NCI-H1436 treated with DMSO at 0.1 percent for 48 hours (cell line): ENCODE measurements around the gene CLDN7.

Source experiments
- DNase-seq: peaks from one replicate; lab custom pipeline; 2025; lab: John Stamatoyannopoulos, UW

The CLDN7 gene

GRCh38 chr17:7285679-7286078, 23.4 kb upstream of the CLDN7 start:
- no peak for DNase-seq

- no peak for DNase-seq
Observed at GRCh38 chr17:7284911-7285310, 22.6 kb upstream of the CLDN7 start.

DNA sequence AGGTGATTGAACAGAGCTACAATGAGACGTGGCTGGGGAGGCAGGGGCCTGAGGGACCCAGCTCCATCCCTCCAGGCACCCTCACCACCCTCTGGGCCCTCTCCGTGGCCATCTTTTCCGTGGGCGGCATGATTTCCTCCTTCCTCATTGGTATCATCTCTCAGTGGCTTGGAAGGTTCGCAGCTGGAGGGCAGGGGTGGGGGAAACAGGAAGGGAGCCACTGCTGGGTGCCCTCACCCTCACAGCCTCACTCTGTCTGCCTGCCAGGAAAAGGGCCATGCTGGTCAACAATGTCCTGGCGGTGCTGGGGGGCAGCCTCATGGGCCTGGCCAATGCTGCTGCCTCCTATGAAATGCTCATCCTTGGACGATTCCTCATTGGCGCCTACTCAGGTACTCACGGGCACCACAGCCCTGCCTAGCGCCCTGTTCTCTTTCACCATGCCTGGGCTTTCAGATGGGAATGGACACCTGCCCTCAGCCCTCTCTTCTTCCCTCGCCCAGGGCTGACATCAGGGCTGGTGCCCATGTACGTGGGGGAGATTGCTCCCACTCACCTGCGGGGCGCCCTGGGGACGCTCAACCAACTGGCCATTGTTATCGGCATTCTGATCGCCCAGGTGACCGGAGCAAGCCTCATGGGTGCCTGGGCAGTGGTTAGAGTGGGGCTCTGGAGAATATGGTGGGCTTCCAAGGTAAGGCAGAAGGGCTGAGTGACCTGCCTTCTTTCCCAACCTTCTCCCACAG, 21.4 kb upstream of the CLDN7 start:
- no peak for DNase-seq

GRCh38 chr17:7282752-7283321, 20.6 kb upstream of the CLDN7 start:
- no peak for DNase-seq

DNA sequence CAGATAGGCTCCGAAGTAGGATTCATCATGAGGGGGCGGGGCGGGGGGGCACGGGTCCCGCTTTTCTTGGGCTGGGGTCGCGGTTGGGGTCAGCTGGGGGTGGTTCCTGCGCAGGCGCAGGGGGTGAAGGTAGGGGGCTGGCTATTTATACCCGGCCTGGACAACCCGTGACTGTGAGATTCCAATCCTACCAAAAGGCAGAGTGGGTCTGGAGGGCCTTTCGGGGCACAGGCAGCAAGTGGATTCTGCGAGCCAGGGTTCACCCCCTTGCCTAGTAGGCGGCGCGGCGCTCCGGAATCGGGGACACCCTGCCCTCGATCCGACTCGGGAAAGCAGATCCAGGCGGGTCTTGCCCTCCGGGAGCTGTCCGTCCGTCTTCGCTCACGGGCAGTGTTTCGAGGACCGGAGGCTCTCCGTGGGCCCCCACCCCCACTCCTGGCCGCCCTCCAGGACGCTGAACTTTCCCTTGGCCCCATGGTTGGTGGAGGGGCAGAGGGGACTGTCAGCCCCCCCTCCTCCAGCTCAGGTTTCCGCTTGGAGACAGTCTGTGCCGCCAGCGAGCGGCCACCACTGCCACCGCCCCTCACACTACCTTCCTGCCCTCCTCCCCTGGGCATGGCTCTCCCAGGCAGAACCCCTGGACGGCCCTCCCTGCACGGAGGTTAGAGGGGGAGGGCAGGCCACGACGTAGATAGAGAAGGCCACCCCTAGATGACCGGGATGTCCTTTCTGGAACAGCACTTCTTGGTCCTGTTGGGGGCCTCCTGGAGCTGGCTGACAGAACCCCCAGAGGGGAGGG, 19.9 kb upstream of the CLDN7 start:
- DNase-seq, result no peak

DNA sequence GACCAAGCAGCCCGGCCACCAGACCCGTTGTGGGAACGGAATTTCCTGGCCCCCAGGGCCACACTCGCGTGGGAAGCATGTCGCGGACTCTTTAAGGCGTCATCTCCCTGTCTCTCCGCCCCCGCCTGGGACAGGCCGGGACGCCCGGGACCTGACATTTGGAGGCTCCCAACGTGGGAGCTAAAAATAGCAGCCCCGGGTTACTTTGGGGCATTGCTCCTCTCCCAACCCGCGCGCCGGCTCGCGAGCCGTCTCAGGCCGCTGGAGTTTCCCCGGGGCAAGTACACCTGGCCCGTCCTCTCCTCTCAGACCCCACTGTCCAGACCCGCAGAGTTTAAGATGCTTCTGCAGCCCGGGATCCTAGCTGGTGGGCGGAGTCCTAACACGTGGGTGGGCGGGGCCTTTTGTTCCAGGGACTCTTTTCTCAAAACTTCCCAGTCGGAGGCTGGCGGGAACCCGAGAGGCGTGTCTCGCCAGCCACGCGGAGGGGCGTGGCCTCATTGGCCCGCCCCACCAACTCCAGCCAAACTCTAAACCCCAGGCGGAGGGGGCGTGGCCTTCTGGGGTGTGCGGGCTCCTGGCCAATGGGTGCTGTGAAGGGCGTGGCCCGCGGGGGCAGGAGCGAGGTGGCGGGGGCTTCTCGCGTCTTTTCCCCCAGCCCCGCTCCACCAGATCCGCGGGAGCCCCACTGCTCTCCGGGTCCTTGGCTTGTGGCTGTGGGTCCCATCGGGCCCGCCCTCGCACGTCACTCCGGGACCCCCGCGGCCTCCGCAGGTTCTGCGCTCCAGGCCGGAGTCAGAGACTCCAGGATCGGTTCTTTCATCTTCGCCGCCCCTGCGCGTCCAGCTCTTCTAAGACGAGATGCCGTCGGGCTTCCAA, 19.0 kb upstream of the CLDN7 start, which contains the start of gene SLC2A4:
Gene SLC2A4, plus strand, starts transcription at position 645 of the 879 bp plus-strand sequence. Its CDS starts 217 bp downstream, at position 862.
- no peak for DNase-seq

GRCh38 chr17:7280519-7281073, 18.3 kb upstream of the CLDN7 start:
- peak; percentile 41 for DNase-seq

GRCh38 chr17:7279448-7279847, 17.2 kb upstream of the CLDN7 start:
- DNase-seq, result no peak

- DNase-seq, result no peak
Observed at GRCh38 chr17:7266784-7267183, 4.5 kb upstream of the CLDN7 start.

- no peak for DNase-seq
Observed at GRCh38 chr17:7263801-7264078, 1.5 kb upstream of the CLDN7 start.

DNA sequence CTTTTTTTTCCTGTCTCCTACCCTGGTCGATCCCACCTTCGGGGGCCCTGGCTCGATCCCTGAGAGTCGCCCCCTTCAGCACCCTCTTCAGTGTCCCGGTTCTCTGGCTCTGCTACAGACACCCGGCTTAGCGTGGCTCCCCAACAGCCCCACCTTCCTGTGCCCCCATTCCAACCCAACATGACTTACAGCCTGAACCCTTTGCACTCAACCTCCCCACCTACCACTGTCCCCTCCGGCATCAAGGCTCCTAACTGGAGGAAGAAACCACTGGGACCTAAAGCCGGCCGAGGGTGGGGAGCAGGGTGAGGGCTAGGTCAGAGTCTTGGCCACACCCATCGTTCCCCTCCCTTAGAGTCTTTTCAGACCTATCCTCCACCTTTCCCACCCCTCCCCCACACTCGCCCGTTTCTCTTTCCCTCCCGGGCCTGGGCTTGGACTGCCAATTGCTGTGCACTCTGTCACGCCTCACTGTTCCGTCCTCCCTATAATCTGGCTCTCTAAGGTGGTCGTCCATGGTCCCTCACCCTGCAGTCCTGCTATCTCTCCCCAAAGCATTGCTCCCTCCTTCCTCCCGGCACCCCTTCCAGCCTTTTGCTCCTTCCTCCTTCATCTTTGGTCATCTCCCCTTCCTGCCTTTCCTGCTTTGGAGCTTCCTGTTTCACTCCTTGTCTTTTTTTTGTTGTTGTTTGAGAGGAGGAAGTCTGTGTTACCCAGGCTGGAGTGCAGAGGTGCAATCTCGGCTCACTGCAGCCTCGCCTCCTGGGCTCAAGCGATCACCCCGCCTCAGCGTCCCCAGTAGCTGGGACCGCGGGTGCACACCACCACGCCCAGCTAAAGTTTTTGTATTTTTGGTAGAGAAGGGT, 890 bp upstream of the CLDN7 start:
- no peak for DNase-seq

GRCh38 chr17:7261379-7262191, 693 bp downstream of the CLDN7 start:
- DNase-seq, result no peak

DNA sequence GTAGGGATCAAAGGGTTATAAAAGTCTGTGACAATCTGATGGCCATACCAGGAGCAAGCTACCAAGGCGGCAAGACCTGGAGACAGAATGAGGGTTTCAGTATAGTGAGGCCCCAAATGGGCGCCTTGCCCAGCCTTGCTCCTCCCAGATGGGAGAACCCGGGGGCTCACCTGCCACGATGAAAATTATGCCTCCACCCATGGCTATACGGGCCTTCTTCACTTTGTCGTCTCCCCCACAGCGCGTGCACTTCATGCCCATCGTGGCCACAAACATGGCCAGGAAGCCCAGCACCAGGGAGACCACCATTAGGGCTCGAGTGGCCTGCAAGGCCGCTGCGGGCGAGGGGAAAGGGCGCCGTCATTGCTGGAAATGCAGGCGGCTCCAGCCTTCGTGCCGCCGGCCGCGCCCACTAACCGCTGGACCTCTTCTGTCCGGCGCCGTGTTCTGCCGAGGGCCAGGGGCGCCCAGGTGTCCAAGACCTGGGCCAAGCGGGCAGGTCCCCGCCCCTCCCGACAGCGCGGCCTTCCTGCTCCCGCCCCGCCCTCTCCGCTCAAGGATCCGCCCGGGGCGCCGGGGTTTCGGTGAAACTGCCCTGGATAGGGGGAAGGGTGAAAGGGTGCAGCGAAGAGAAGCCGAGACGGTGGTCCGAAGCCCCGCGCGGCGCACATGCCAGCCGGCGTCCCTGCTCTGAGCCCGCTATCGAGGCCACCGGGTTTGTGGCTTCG, 1.5 kb downstream of the CLDN7 start:
- DNase-seq, result no peak

GRCh38 chr17:7260151-7260550, 2.1 kb downstream of the CLDN7 start:
- DNase-seq, result no peak

DNA sequence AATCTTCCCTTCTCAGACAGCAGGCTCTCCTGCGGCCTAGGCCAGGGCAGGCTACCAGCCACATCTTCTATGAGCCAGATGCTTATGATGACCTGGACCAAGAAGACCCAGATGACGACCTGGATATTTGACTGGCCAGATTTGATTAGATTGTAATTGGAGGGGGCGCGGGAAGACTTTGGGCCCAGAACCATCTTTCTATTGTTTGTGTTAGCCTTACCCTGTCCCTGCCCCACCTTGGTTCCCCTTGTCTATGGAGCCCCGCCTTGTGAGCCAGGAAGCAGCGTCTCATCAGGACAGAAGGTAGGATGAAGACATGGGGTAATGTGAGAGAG, 2.8 kb downstream of the CLDN7 start:
- no peak for DNase-seq

DNA sequence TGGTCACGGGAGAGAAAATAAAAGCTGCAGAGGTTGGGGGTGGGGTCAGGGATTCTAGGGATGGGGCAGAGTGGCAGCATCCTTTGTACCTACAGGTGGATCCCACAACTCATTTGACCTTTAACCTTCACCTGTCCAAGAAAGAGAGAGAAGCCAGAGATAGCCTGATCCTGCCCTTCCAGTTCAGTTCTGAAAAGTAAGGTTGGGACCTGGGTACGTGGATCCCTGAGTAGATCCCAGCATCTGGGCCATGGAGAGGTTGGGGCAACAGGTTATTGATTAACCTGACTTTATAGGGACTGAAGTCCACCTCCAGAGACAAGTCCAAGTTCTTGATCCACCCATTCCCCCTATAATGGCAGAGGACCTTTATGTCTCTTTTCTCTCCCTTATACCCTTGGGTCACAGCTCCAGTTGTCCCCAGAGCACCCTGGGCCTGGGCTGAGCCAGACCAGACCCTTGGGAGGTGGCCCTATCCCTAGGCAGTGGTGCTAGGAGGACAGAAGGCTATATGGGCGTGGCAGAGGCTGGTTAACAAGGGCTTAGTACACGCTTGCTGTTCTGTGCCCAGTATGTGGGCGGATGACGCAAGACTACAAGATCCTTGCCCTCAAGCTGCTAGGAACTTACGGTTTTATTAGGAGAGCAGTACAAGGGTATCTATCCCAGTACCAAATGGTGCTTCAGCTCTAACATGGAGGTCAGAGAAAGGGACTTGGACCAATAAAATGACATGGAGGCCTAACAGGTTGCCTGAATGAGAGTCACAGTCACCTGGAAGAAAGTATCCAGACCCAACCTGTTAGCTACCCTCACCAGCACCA, 3.3 kb downstream of the CLDN7 start:
- no peak for DNase-seq

DNA sequence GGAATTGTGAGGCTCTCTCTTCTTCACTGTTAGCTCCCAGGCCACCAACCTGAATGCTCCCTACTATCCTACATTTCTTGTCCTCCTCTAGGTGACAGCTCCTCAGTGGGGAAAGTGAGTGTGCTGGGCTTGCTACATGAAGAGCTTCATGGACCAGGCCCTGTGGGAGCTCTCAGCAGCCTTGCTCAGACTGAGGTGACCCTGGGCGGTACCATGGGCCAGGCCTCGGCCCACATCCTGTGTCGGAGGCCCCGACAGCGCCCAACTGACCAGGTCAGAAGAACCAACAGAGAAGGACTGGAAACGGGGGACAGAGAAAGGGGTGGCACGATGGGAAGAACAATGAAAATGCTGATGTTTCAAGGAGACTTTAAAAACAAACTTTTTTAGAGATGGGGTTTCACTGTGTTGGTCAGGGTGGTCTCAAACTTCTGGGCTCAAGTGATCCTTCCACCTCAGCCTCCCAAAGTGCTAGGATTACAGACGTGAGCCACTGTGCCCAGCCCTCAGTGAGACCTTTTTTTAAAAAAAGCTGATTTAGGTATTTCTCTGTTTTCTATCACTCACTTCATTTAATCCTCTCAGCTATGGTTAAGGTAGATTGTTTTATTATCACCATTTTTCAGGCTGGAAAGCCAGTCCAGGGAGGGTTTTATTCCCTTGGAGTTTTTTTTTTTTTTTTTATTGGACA, 5.4 kb downstream of the CLDN7 start:
- DNase-seq, result no peak

GRCh38 chr17:7254511-7254910, 7.8 kb downstream of the CLDN7 start:
- DNase-seq, result no peak
